PC-9 (cell line): ENCODE measurements around the gene TIGD1. TPM values are rescaled to one million over a fixed set of nuclear protein-coding genes. Genes with fewer than 3 reads are reported as not detected.

Source experiments
- BruUV-seq: library from RNA; stranded (reverse); fragments of 400-500 nt; replicated peaks from 2 replicates; lab custom pipeline; 2021; lab: Mats Ljungman, UMichigan
- CTCF ChIA-PET: fragments of 300-600 bp; sonication (Branson Sonifier 250); formaldehyde crosslinking; loops from one replicate; lab custom pipeline; 2022; ENCODE audit warnings: antibody characterized with exemption; lab: Charles Lee
- POLR2A ChIA-PET: fragments of 300-600 bp; sonication (Branson Sonifier 250); formaldehyde crosslinking; loops from one replicate; lab custom pipeline; 2022; ENCODE audit warnings: antibody characterized with exemption; ENCODE audit not compliant: unreplicated experiment; lab: Charles Lee
- DNase-seq, 2 experiments: peaks; one replicate each; pipeline versions ENCODE4 v3.0.0 to v3.0.0-alpha.2; 2015 to 2022; ENCODE audit warnings: mixed read lengths in 1 of 2
- H2AFZ ChIP-seq: fragments of 200-600 bp; sonication (generic); 2 replicates; pipeline ENCODE4 v1.8.1; 2017; ENCODE audit warnings: antibody characterized with exemption
- H3F3A ChIP-seq: fragments of 200-600 bp; sonication (generic); 2 replicates; pipeline ENCODE4 v1.8.1; 2017; ENCODE audit warnings: antibody characterized with exemption, mild to moderate bottlenecking, low read depth; ENCODE audit not compliant: insufficient read depth
- H3K27ac ChIP-seq: fragments of 200-600 bp; sonication (generic); 2 replicates; pipeline ENCODE4 v1.6.1; 2016; ENCODE audit warnings: mixed run types
- H3K27me3 ChIP-seq: fragments of 200-600 bp; sonication (generic); 2 replicates; pipeline ENCODE4 v1.6.1; 2016; ENCODE audit warnings: low read depth, mixed run types; ENCODE audit not compliant: insufficient read depth
- H3K36me3 ChIP-seq: fragments of 200-600 bp; sonication (generic); 2 replicates; pipeline ENCODE4 v1.6.1; 2016; ENCODE audit warnings: low read depth, mixed run types
- H3K4me1 ChIP-seq: fragments of 200-600 bp; sonication (generic); replicated peaks from 2 replicates; pipeline ENCODE4 v1.6.1; 2016; ENCODE audit warnings: mixed run types; ENCODE audit not compliant: insufficient read depth
- H3K4me2 ChIP-seq: fragments of 200-600 bp; sonication (generic); 2 replicates; pipeline ENCODE4 v1.6.1; 2017; ENCODE audit warnings: mixed run types
- H3K4me3 ChIP-seq: fragments of 200-600 bp; sonication (generic); 2 replicates; pipeline ENCODE4 v1.6.1; 2016; ENCODE audit warnings: mixed run types
- H3K79me2 ChIP-seq: fragments of 200-600 bp; sonication (generic); 2 replicates; pipeline ENCODE4 v1.6.1; 2017; ENCODE audit warnings: low read depth, mixed run types
- H3K9me2 ChIP-seq: fragments of 200-600 bp; sonication (generic); 2 replicates; pipeline ENCODE4 v1.8.1; 2017; ENCODE audit warnings: mild to moderate bottlenecking; ENCODE audit not compliant: insufficient read depth
- H3K9me3 ChIP-seq: fragments of 200-600 bp; sonication (generic); 2 replicates; pipeline ENCODE4 v1.8.1; 2016; ENCODE audit warnings: low read depth; ENCODE audit not compliant: insufficient read depth
- H4K20me1 ChIP-seq: fragments of 200-600 bp; sonication (generic); 2 replicates; pipeline ENCODE4 v1.8.1; 2017; ENCODE audit not compliant: insufficient read depth
- EZH2 ChIP-seq: fragments of 200-600 bp; sonication (generic); IDR thresholded peaks from 2 replicates; pipeline ENCODE4 v1.8.0; 2017; ENCODE audit warnings: antibody characterized with exemption, low read depth
- intact Hi-C: fragments of 100-400 bp; cut with micrococcal nuclease; formaldehyde crosslinking; loops from one replicate; pipeline ENCODE4 v1.10.0; 2022; ENCODE audit not compliant: unreplicated experiment
- total RNA-seq: library from RNA; stranded (reverse); gene quantifications from 2 replicates; pipeline ENCODE4 v1.2.3, GENCODE V29; 2021
- TF ChIP-seq, protein P1 (sequence below): fragments of 200-600 bp; sonication (generic); conservative IDR thresholded peaks from 2 replicates; pipeline ENCODE4 v1.6.1; 2017; ENCODE audit warnings: mixed run types, antibody characterized with exemption, mild to moderate bottlenecking, moderate library complexity

TIGD1 gene
- total RNA-seq, 1 experiment from 2014 or later = 12.7 TPM

DNA sequence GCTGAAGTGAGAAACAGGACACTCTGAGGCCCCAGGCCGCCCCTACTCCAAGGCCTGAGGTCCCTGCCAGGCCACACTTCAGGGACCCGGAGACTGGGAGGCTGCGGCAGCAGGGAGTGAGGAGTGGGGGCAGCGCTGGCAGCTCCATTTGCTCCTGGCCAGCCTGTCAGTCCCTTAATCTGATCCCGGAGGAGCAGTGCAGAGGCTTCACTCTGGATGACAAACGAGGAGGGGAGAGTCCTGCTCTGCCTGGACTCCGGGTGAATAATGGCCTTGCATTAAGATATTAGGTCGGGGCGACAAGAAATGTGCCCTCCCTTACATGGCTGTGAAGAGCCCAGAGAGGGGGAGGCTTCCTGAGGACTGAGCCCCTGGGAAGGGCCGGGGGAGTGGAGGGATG lies 44.5 kb downstream of the TIGD1 start:
- ChIA-PET CTCF (no interaction called here), POLR2A (no interaction called here)
- no TSS peak for BruUV-seq
- H3K27me3 ChIP-seq = peaks cover 56% of the 10 kb centered on the region
- no peak overlapping the region for H3K27ac ChIP-seq
- no peaks in the 10 kb centered on the region for H3K9me2 ChIP-seq
- H4K20me1 ChIP-seq = no peaks in the 10 kb centered on the region
- no peaks in the 10 kb centered on the region; the same call in 1 of the 2 replicates for H3F3A ChIP-seq
- H2AFZ ChIP-seq = no peak overlapping the region
- no peaks in the 10 kb centered on the region for H3K79me2 ChIP-seq
- H3K4me3 ChIP-seq = no peak overlapping the region
- H3K4me2 ChIP-seq = no peak overlapping the region
- H3K36me3 ChIP-seq = no peaks in the 10 kb centered on the region
- no peaks in the 10 kb centered on the region for H3K4me1 ChIP-seq
- TF ChIP-seq, protein P1, sequence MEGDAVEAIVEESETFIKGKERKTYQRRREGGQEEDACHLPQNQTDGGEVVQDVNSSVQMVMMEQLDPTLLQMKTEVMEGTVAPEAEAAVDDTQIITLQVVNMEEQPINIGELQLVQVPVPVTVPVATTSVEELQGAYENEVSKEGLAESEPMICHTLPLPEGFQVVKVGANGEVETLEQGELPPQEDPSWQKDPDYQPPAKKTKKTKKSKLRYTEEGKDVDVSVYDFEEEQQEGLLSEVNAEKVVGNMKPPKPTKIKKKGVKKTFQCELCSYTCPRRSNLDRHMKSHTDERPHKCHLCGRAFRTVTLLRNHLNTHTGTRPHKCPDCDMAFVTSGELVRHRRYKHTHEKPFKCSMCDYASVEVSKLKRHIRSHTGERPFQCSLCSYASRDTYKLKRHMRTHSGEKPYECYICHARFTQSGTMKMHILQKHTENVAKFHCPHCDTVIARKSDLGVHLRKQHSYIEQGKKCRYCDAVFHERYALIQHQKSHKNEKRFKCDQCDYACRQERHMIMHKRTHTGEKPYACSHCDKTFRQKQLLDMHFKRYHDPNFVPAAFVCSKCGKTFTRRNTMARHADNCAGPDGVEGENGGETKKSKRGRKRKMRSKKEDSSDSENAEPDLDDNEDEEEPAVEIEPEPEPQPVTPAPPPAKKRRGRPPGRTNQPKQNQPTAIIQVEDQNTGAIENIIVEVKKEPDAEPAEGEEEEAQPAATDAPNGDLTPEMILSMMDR = no peak
- no peak for TF ChIP-seq EZH2
- no peak for DNase-seq
- no peaks in the 10 kb centered on the region for H3K9me3 ChIP-seq
- intact Hi-C loops = no loop called here

DNA sequence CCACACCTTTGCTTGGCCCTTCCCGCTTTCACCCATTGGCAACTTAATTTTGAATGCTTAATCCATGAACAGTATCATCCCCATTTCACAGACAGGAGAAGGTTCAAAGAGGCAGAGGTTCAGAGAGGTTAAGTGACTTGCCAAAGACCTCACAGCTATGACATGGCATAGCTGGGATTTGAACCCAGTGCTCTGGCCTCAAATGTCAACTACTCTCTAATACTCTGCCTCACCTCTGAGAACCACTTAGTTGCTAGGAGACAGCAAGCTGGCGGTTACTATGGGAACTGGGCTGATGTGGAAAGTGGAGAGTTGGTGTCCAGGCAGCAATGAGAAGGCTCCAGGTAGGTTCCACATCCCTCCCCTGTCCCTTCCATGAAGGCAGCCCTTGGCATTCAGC lies 45.9 kb downstream of the TIGD1 start:
- H3K27ac ChIP-seq = no peak overlapping the region
- ChIA-PET CTCF (no interaction called here), POLR2A (no interaction called here)
- intact Hi-C loops = no loop called here
- H3K79me2 ChIP-seq = no peaks in the 10 kb centered on the region
- H3K4me3 ChIP-seq = no peak overlapping the region
- TF ChIP-seq, protein P1 = no peak
- no peak for TF ChIP-seq EZH2
- no peaks in the 10 kb centered on the region for H3K36me3 ChIP-seq
- H4K20me1 ChIP-seq = no peaks in the 10 kb centered on the region
- BruUV-seq = no TSS peak
- H2AFZ ChIP-seq = no peak overlapping the region
- no peak overlapping the region for H3K4me2 ChIP-seq
- no peaks in the 10 kb centered on the region for H3K4me1 ChIP-seq
- no peak for DNase-seq
- peaks cover 56% of the 10 kb centered on the region for H3K27me3 ChIP-seq
- H3K9me3 ChIP-seq = no peaks in the 10 kb centered on the region
- H3K9me2 ChIP-seq = no peaks in the 10 kb centered on the region
- no peaks in the 10 kb centered on the region for H3F3A ChIP-seq

DNA sequence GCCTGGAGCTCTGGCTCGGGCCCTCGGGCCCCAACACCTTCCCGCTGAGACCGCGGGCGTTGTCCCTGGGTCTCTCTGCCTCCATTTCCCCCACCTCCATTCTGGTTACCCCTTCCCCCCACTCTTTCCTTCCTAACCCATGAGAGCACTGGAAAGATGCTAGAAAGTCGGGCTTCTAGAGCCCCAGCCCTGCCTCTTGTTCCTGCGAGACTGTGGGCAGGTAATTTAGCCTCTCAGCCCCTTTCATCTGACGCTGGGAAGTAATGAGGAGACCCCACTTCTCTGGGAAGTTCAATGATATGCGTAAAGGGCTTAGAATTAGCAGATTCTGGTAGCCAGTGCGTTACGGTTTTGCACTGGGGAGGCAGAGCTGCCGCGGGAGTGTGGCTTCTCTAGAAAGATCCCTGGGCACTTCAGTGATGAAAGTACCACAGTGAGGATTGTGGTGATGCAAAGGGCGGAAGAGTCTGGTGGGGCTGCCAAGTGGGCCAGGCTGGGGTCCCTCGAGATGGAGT lies 46.5 kb downstream of the TIGD1 start:
- no peaks in the 10 kb centered on the region for H3K4me1 ChIP-seq
- BruUV-seq = no TSS peak
- H4K20me1 ChIP-seq = no peaks in the 10 kb centered on the region
- ChIA-PET POLR2A (no interaction called here), CTCF (no interaction called here)
- peaks cover 56% of the 10 kb centered on the region for H3K27me3 ChIP-seq
- H3K27ac ChIP-seq = no peak overlapping the region
- no peaks in the 10 kb centered on the region for H3F3A ChIP-seq
- no peak for DNase-seq
- no peak overlapping the region for H3K4me3 ChIP-seq
- no peaks in the 10 kb centered on the region for H3K36me3 ChIP-seq
- no peaks in the 10 kb centered on the region for H3K9me3 ChIP-seq
- H3K4me2 ChIP-seq = no peak overlapping the region
- H3K79me2 ChIP-seq = no peaks in the 10 kb centered on the region
- intact Hi-C loops = no loop called here
- TF ChIP-seq, protein P1 = no peak
- TF ChIP-seq EZH2 = no peak
- no peak overlapping the region for H2AFZ ChIP-seq
- H3K9me2 ChIP-seq = no peaks in the 10 kb centered on the region
